ENCODE data around the gene HASPIN.
"Not testable (repeated sequence)": the region's sequence is repeated elsewhere in the genome, so short reads cannot be mapped to it uniquely, and the experiment has no call there.

HASPIN gene

DNA sequence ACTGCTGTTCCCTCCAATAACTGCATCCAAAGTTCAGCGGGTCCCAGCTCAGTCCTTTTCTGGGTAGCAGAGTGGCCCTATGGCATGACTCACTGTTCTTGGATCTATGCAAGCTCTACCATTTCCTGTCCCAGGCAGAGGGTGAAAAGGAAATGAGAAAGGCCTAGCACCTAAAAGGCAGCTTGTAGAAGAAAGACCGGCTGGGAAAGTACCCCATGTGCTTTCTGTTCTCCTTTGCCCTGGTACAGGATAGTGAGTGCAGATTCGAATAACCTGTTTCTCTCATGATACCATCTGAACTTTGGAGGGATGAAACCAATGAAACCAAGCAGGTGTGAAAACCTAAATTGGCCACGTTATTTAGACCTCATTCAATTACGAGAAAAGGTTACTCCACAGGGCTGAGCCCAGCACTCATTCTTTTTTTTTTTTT lies 12.7 kb upstream of the HASPIN start:
- H3K36me3 Mint-ChIP-seq (ENCODE audit: low read depth), result peaks cover 40% of the 10 kb centered on the region
- H3K4me3 Mint-ChIP-seq, result peak overlapping the region; percentile 52
- H3K4me1 Mint-ChIP-seq (ENCODE audit: low read depth), result peaks cover 63% of the 10 kb centered on the region
- no peaks in the 10 kb centered on the region for H3K9me3 Mint-ChIP-seq
- H3K27ac Mint-ChIP-seq, result peak overlapping the region; percentile 86
- no peaks in the 10 kb centered on the region for H3K27me3 Mint-ChIP-seq
- no peak for DNase-seq

DNA sequence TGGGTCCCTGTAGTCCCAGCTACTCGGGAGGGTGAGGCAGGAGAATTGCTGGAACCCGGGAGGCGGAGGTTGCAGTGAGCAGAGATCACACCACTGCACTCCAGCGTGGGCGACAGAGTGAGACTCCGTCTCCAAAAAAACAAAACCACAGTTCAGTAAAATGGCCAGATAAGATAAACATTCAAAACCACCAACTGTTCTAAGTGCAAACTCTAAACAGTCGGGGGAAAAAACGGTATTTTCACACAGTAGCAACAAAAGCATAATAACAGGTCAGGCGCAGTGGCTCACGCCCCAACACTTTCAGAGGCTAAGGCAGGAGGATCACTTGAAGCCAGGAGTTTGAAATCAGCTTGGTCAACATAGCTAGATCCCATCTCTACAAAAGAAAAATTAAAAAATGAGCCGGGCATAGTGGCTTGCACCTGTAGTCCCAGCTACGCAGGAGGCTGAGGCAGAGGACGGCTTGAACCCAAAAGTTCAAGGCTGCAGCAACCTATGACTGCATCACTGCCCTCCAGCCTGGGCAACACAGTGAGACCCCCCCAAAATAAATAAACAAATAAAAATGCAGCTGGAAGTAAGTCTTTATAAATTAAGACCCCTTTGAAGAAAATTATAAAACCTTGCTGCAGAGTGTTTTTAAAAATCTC lies 10.8 kb upstream of the HASPIN start:
- H3K4me3 Mint-ChIP-seq, result peak overlapping the region; percentile 28
- DNase-seq, result peak; percentile 53
- peaks cover 60% of the 10 kb centered on the region for H3K36me3 Mint-ChIP-seq (ENCODE audit: low read depth)
- no peaks in the 10 kb centered on the region for H3K27me3 Mint-ChIP-seq
- peaks cover 61% of the 10 kb centered on the region for H3K4me1 Mint-ChIP-seq (ENCODE audit: low read depth)
- peak overlapping the region; percentile 73 for H3K27ac Mint-ChIP-seq
- no peaks in the 10 kb centered on the region for H3K9me3 Mint-ChIP-seq

- H3K36me3 Mint-ChIP-seq (ENCODE audit: low read depth), result peaks cover 80% of the 10 kb centered on the region
- peaks cover 59% of the 10 kb centered on the region for H3K4me1 Mint-ChIP-seq (ENCODE audit: low read depth)
- no peaks in the 10 kb centered on the region for H3K9me3 Mint-ChIP-seq
- no peaks in the 10 kb centered on the region for H3K27me3 Mint-ChIP-seq
- DNase-seq, result no peak
- no peak overlapping the region for H3K27ac Mint-ChIP-seq
- H3K4me3 Mint-ChIP-seq, result no peak overlapping the region
Observed at GRCh38 chr17:3715296-3715695, 8.4 kb upstream of the HASPIN start.

GRCh38 chr17:3718201-3718600 lies 5.5 kb upstream of the HASPIN start:
- peaks cover 89% of the 10 kb centered on the region for H3K36me3 Mint-ChIP-seq (ENCODE audit: low read depth)

GRCh38 chr17:3719265-3719664 lies 4.4 kb upstream of the HASPIN start:
- Mint-ChIP-seq H3K9me3 (no peaks in the 10 kb centered on the region), H3K27me3 (no peaks in the 10 kb centered on the region), H3K27ac (peak overlapping the region; percentile 50), H3K4me3 (peak overlapping the region; percentile 18), H3K36me3 (ENCODE audit: low read depth) (peaks cover 92% of the 10 kb centered on the region), H3K4me1 (ENCODE audit: low read depth) (peaks cover 53% of the 10 kb centered on the region)
- no peak for DNase-seq

More at GRCh38 chr17:3718201-3718600, 5.5 kb upstream of the HASPIN start:
- no peak overlapping the region for H3K4me3 Mint-ChIP-seq
- no peak for DNase-seq
- H3K4me1 Mint-ChIP-seq (ENCODE audit: low read depth), result peaks cover 56% of the 10 kb centered on the region
- H3K27me3 Mint-ChIP-seq, result no peaks in the 10 kb centered on the region
- no peak overlapping the region for H3K27ac Mint-ChIP-seq
- H3K9me3 Mint-ChIP-seq, result no peaks in the 10 kb centered on the region

DNA sequence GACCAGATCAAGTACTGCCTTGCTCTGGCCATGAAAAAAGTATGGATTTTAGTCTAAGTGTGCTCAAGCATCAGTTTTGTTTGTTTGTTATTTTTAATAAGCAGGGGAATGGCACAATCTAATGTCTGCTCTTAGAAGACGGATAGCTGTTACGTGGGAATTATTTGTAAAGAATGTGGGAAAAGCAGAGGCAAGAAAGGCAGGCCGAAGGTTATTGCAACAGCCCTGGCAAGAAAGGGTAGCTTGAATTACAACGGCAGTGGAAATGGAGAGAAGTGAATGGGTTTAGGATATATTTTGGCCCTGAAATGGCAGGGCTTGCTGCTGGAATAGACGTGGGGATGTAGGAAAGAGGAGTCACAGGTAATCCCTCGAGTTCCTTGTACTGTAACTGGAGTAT lies 987 bp upstream of the HASPIN start:
- Mint-ChIP-seq H3K36me3 (ENCODE audit: low read depth) (peaks cover 90% of the 10 kb centered on the region), H3K27ac (peak overlapping the region; percentile 96), H3K27me3 (no peaks in the 10 kb centered on the region), H3K9me3 (no peaks in the 10 kb centered on the region), H3K4me1 (ENCODE audit: low read depth) (peaks cover 66% of the 10 kb centered on the region), H3K4me3 (peak overlapping the region; percentile 86)
- DNase-seq, result no peak

DNA sequence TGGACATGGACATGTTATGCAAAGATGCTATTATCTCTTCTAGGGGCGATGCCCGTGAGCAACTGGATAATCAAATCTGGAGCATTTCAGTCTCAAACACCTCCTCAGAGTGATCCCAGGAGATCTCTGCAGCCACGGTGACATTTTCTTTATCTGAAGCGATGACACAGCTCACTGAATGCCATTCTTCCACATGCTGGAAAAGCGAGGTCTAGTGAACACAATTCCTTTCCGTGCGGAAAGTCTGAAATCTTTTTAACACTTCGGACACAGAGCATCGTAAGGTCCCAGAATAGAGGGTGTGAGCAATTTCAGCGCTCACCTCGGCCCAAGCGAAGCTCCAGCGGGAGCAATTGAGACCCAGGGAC lies 531 bp upstream of the HASPIN start:
- peak overlapping the region; percentile 96 for H3K27ac Mint-ChIP-seq
- no peaks in the 10 kb centered on the region for H3K9me3 Mint-ChIP-seq
- H3K4me3 Mint-ChIP-seq, result peak overlapping the region; percentile 86
- DNase-seq, result no peak
- no peaks in the 10 kb centered on the region for H3K27me3 Mint-ChIP-seq
- H3K4me1 Mint-ChIP-seq (ENCODE audit: low read depth), result peaks cover 64% of the 10 kb centered on the region
- H3K36me3 Mint-ChIP-seq (ENCODE audit: low read depth), result peaks cover 90% of the 10 kb centered on the region

GRCh38 chr17:3724378-3725077 lies 825 bp downstream of the HASPIN start:
- no peaks in the 10 kb centered on the region for H3K27me3 Mint-ChIP-seq
- peak overlapping the region; percentile 86 for H3K4me3 Mint-ChIP-seq
- peaks cover 54% of the 10 kb centered on the region for H3K4me1 Mint-ChIP-seq (ENCODE audit: low read depth)
- no peak for DNase-seq
- no peaks in the 10 kb centered on the region for H3K9me3 Mint-ChIP-seq
- H3K36me3 Mint-ChIP-seq (ENCODE audit: low read depth), result peaks cover 89% of the 10 kb centered on the region
- H3K27ac Mint-ChIP-seq, result peak overlapping the region; percentile 96

GRCh38 chr17:3727041-3727440 lies 3.3 kb downstream of the HASPIN start:
- H3K27me3 Mint-ChIP-seq, result no peaks in the 10 kb centered on the region
- H3K9me3 Mint-ChIP-seq, result no peaks in the 10 kb centered on the region
- H3K4me3 Mint-ChIP-seq, result no peak overlapping the region
- no peak for DNase-seq
- peaks cover 33% of the 10 kb centered on the region for H3K4me1 Mint-ChIP-seq (ENCODE audit: low read depth)
- no peak overlapping the region for H3K27ac Mint-ChIP-seq
- peaks cover 67% of the 10 kb centered on the region for H3K36me3 Mint-ChIP-seq (ENCODE audit: low read depth)

GRCh38 chr17:3728099-3728498 lies 4.4 kb downstream of the HASPIN start:
- H3K4me3 Mint-ChIP-seq, DNase-seq, H3K27me3 Mint-ChIP-seq, H3K9me3 Mint-ChIP-seq, H3K27ac Mint-ChIP-seq: not testable (repeated sequence)
- Mint-ChIP-seq H3K4me1 (ENCODE audit: low read depth) (peaks cover 26% of the 10 kb centered on the region), H3K36me3 (ENCODE audit: low read depth) (peaks cover 57% of the 10 kb centered on the region)

- DNase-seq, result no peak
- no peaks in the 10 kb centered on the region for H3K9me3 Mint-ChIP-seq
- H3K4me1 Mint-ChIP-seq (ENCODE audit: low read depth), result peaks cover 20% of the 10 kb centered on the region
- no peak overlapping the region for H3K4me3 Mint-ChIP-seq
- no peaks in the 10 kb centered on the region for H3K27me3 Mint-ChIP-seq
- H3K36me3 Mint-ChIP-seq (ENCODE audit: low read depth), result peaks cover 41% of the 10 kb centered on the region
- no peak overlapping the region for H3K27ac Mint-ChIP-seq
Observed at GRCh38 chr17:3729881-3730280, 6.2 kb downstream of the HASPIN start.

- Mint-ChIP-seq H3K4me3 (no peak overlapping the region), H3K27ac (no peak overlapping the region)
Observed at GRCh38 chr17:3730881-3731429, 7.3 kb downstream of the HASPIN start.

GRCh38 chr17:3732210-3732621 lies 8.5 kb downstream of the HASPIN start:
- no peak overlapping the region for H3K4me3 Mint-ChIP-seq
- no peak for DNase-seq
- H3K4me1 Mint-ChIP-seq (ENCODE audit: low read depth), result peaks cover 2% of the 10 kb centered on the region
- H3K36me3 Mint-ChIP-seq (ENCODE audit: low read depth), result peaks cover 19% of the 10 kb centered on the region
- no peaks in the 10 kb centered on the region for H3K9me3 Mint-ChIP-seq
- H3K27ac Mint-ChIP-seq, result no peak overlapping the region
- H3K27me3 Mint-ChIP-seq, result no peaks in the 10 kb centered on the region

More at GRCh38 chr17:3730881-3731429, 7.3 kb downstream of the HASPIN start:
- H3K36me3 Mint-ChIP-seq (ENCODE audit: low read depth), result peaks cover 30% of the 10 kb centered on the region
- H3K9me3 Mint-ChIP-seq, result no peaks in the 10 kb centered on the region
- H3K27me3 Mint-ChIP-seq, result no peaks in the 10 kb centered on the region
- DNase-seq, result no peak
- peaks cover 9% of the 10 kb centered on the region for H3K4me1 Mint-ChIP-seq (ENCODE audit: low read depth)

DNA sequence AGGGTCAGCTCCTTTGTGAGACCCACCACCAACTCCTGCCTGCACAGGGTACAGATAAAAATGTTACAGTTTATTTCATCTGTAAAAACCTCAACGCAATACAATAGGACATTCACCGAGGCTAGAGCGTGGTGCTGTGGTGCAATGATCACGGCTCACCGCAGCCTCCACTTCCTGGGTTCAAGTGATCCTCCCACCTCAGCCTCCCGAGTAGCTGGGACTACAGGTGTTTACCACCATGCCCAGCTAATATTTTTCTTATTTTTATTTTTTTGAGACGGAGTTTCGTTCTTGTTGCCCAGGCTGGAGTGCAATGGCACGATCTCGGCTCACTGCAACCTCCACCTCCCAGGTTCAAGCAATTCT lies 11.2 kb downstream of the HASPIN start:
- H3K36me3 Mint-ChIP-seq (ENCODE audit: low read depth); DNase-seq; H3K4me3 Mint-ChIP-seq; H3K27ac Mint-ChIP-seq; H3K9me3 Mint-ChIP-seq; H3K27me3 Mint-ChIP-seq: not testable (repeated sequence)
- peaks cover 25% of the 10 kb centered on the region for H3K4me1 Mint-ChIP-seq (ENCODE audit: low read depth)

GRCh38 chr17:3735515-3735914 lies 11.8 kb downstream of the HASPIN start:
- Mint-ChIP-seq H3K9me3 (no peaks in the 10 kb centered on the region), H3K4me1 (ENCODE audit: low read depth) (peaks cover 31% of the 10 kb centered on the region), H3K4me3 (no peak overlapping the region), H3K27ac (no peak overlapping the region), H3K36me3 (ENCODE audit: low read depth) (no peaks in the 10 kb centered on the region), H3K27me3 (no peaks in the 10 kb centered on the region)
- no peak for DNase-seq

Measured in activated T-cell treated with anti-CD3 and anti-CD28 coated beads, Interleukin-2, amount 50 U/mL, for 24 hours (primary cell).